ENCODE results near the gene GALNT2.

The GALNT2 gene

DNA sequence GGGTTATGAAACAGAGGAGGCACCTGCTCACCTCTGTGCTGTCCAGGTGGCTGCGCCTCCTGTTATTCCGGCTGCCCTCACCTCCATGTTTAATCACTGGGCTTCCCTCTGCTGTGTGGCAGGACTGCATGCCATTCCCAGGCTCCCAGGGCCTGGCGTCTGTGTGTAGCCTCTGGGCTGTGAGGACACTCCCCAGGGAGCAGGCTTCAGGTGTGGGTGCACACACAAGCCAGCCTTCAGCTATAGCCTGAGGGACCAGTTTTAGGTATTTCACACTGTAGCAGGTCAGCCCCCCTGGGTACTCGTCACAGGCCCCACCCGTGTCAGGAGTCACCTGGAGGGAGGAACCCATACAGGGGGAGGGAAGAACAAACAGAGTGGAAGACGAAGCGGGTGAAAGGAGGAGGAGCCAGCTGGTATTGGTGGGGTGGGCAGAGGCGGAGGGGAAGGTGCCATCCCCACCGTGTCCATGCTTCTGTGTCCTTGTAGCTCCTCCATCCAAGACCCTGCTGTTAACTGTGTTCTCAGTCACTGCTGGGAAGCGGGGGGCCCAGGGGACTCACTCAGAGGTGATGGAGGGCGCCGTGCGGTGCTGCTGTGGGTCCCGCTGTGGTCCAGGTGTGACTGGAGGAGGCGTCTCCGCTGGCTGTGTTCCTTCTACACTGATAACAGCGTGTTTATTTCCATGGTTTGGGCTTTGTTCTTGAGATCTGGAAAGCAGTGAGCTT is 200.5 kb downstream of the GALNT2 start:
- no peak for DNase-seq

- peak; percentile 32 for DNase-seq
These were observed 201.5 kb downstream of the GALNT2 start for GRCh38 chr1:230268371-230269170.

DNA sequence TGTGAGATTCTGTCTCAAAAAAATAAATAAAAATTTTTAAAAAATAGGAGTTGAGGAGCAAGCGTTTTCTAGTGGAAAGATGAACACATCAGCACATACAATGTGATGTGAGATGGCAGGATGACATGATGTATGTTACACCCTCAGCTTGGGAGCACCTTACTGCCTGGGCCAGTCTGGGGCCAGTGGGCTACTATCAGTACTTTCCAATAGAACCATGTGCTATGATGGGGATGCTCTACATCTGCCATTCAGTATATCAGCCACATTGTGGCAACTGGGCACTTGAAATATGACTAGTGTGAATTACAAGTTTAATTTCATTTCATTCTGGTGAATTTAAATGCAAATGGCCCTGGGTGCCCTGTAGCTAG is 203.1 kb downstream of the GALNT2 start:
- no peak for DNase-seq

GRCh38 chr1:230270559-230271281 is 203.7 kb downstream of the GALNT2 start:
- DNase-seq = no peak

GRCh38 chr1:230271300-230272035 is 204.4 kb downstream of the GALNT2 start:
- no peak for DNase-seq

GRCh38 chr1:230272557-230272956 is 205.5 kb downstream of the GALNT2 start:
- no peak for DNase-seq

DNA sequence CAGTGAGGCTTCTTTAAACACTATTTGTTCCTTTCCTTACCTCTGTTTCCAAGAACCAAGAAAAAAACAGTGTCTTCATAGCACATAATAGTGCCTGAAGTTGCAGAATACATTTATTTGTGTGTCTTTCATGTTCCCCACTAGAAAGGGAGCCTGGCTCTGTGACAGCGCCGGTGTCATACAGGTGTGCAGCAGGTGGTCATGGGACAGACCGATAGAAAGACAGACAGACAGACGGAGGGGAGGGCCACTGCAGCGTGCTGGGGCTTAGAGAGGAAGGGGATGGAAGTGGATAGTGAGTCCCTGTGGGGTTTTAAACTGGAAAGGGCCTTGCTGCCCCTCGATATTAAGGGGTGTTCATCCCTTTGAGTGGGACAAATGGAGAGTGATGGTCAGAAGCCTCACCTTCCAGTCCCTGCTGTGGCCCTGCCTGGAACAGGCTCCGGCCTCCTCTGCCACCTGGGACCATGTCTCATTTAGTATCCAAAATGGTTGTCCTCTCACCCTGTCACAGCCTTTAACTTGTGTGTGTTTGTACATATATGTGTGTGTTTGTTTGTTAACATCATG is 206.2 kb downstream of the GALNT2 start:
- DNase-seq = no peak

- DNase-seq = no peak
These were observed 207.2 kb downstream of the GALNT2 start for GRCh38 chr1:230274254-230274653.

GRCh38 chr1:230276401-230276800 is 209.4 kb downstream of the GALNT2 start:
- no peak for DNase-seq

GRCh38 chr1:230277201-230278025 is 210.4 kb downstream of the GALNT2 start:
- no peak for DNase-seq

GRCh38 chr1:230278376-230278775 is 211.3 kb downstream of the GALNT2 start:
- DNase-seq = no peak

DNA sequence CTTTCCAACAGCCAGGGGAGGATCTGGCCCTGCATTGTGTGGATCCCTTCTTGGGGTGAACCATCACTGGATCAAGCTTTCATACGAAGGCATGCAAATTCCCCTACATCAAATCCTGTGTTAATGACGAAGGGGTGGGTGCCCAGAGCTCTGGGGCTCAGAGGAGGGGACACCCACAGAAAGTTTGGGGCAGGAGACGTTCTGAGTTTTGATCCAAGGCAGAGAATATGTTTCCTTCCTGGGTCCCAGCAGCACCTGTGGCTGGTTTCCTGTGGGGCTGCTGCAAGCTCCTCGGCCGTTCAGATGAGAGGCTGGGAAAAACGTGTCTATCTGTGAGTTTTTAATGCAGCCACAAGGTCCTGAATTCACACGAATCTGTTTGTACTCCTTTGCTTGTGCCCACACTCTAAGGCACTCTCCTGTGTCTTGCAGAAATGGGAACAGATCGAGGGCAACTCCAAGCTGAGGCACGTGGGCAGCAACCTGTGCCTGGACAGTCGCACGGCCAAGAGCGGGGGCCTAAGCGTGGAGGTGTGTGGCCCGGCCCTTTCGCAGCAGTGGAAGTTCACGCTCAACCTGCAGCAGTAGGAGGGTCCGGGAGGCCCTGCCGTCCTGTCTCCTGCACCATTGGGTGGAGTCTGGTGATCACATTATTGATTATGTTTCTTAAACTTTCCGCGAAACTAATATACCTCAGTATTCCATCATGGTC is 212.0 kb downstream of the GALNT2 start:
- DNase-seq = no peak

- no peak for DNase-seq
These were observed 212.5 kb downstream of the GALNT2 start for GRCh38 chr1:230279583-230279945.

GRCh38 chr1:230280054-230280795 is 213.2 kb downstream of the GALNT2 start:
- no peak for DNase-seq

DNA sequence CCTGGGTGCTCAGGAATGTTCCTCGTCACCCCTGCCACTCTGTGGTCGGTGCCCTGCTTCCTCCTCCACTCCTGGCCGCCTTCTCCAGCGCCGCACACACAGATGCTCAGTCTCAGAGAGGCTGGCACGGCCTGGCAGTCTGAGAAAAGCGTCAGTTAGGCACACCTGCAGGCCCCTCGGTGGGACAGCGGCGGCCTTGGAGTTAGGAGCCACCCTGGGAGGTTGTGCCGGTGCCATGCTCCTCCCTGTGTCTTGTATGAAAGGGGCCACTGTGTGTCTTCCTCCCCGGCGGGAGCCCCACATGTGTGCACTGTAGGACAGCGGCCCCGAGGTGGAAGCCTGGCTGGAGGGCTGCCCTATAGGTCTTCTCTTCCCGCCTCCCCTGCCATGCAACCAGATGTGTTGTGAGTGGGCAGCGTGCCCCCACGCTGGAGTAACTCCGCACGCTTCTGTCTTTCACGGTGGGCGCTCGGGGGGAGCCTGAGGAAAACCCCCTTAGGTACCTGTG is 213.9 kb downstream of the GALNT2 start:
- DNase-seq = no peak

DNA sequence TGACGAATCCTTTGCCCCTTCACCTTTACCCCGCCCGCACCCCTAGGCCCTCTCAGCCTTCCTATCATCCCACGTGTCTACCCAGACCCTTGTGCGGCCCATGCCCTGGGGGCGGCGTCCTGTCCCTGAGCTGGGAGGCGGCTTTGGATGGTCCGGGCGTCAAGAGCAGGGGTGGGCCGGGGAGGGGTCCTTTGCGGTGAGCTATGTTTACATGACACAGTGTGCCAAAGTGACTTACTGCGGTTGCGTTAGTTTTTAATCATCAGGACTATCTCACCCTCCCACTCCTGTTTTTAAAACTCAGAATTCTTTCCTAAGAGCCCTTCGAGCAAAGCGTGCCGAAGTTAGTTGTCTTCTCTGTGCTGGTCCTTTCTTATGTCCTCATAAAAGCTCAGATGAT is 214.5 kb downstream of the GALNT2 start:
- no peak for DNase-seq

DNA sequence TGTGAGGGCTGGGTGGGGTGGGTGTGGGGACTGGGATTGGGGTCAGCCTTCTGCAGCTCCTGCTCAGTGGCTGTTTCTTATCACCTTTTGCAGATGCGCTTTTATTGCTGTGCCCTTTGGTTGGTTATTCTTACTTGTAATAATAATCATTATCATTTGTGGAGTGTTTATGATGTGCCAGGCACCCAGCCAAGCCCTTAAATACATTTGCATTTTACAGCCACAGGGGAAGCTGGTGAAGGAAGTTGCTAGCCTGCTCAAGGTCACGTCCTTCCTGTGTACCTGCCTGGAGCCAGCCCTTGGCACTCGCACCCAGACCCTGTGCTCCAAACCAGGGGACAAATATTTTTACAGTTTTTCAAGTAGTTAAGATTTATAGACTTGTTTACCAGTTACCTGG is 215.1 kb downstream of the GALNT2 start:
- no peak for DNase-seq

- no peak for DNase-seq
These were observed 216.6 kb downstream of the GALNT2 start for GRCh38 chr1:230283678-230284077.

DNA sequence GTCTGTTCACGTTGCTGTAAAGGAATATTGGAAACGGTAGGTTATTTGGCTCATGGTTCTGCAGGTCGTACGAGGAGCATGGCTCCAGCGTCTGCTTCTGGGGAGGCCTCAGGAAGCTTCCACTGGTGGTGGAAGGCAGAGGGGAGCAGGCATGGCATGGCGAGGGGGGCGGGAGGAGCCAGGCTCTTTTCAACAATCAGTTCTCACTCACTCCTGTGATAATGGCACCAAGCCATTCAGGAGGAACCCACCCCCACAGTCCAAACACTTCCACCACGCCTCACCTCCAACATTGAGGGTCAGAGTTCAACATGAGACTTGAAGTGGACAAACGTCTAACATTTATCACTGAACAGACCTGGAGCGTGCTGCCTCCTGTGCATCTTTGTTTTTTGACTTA is 217.9 kb downstream of the GALNT2 start:
- DNase-seq = no peak

- no peak for DNase-seq
These were observed 218.3 kb downstream of the GALNT2 start for GRCh38 chr1:230285351-230285750.

Measured in midbrain (tissue), 1 donor.